ENCODE measurements around the gene MYL3.
"Not testable (repeated sequence)": the region's sequence is repeated elsewhere in the genome, so short reads cannot be mapped to it uniquely, and the experiment has no call there.

GRCh38 chr3:46823314-46823713, 39.9 kb downstream of the MYL3 start:
- not testable (repeated sequence) for TF ChIP-seq POLR2A (IDR thresholded peaks at IDR 0.05)
- TF ChIP-seq, protein P1, sequence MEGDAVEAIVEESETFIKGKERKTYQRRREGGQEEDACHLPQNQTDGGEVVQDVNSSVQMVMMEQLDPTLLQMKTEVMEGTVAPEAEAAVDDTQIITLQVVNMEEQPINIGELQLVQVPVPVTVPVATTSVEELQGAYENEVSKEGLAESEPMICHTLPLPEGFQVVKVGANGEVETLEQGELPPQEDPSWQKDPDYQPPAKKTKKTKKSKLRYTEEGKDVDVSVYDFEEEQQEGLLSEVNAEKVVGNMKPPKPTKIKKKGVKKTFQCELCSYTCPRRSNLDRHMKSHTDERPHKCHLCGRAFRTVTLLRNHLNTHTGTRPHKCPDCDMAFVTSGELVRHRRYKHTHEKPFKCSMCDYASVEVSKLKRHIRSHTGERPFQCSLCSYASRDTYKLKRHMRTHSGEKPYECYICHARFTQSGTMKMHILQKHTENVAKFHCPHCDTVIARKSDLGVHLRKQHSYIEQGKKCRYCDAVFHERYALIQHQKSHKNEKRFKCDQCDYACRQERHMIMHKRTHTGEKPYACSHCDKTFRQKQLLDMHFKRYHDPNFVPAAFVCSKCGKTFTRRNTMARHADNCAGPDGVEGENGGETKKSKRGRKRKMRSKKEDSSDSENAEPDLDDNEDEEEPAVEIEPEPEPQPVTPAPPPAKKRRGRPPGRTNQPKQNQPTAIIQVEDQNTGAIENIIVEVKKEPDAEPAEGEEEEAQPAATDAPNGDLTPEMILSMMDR (IDR thresholded peaks at IDR 0.05), result not testable (repeated sequence)
